IPS-20b (cell line): ENCODE data around the gene CHST9.
A peak's percentile ranks its signal among the peaks of the same experiment; 100 is the strongest.

Experiments used
- H3K27ac ChIP-seq: one replicate; pipeline ENCODE4 v1.5.1; 2013; ENCODE audit warnings: low read length
- H3K27me3 ChIP-seq: 2 replicates; pipeline ENCODE4 v1.6.1; 2013; ENCODE audit warnings: mild to moderate bottlenecking, low read length, inconsistent platforms; ENCODE audit not compliant: insufficient read depth
- H3K36me3 ChIP-seq: 2 replicates; pipeline ENCODE4 v1.6.1; 2013; ENCODE audit warnings: low read depth, mild to moderate bottlenecking, inconsistent platforms, low read length, moderate library complexity; ENCODE audit not compliant: insufficient read depth
- H3K4me1 ChIP-seq: 2 replicates; pipeline ENCODE4 v1.6.1; 2013; ENCODE audit warnings: mild to moderate bottlenecking, control low read depth, inconsistent platforms, low read length, moderate library complexity; ENCODE audit not compliant: insufficient read depth
- H3K4me3 ChIP-seq: 2 replicates; pipeline ENCODE4 v1.5.1; 2013; ENCODE audit warnings: mild to moderate bottlenecking, low read length, inconsistent platforms
- H3K9ac ChIP-seq: 2 replicates; pipeline ENCODE4 v1.6.1; 2013; ENCODE audit warnings: low read depth, mild to moderate bottlenecking, inconsistent platforms, low read length, moderate library complexity
- H3K9me3 ChIP-seq: 2 replicates; pipeline ENCODE4 v1.6.1; 2013; ENCODE audit warnings: mild to moderate bottlenecking, low read depth, low read length, inconsistent platforms; ENCODE audit not compliant: insufficient read depth

CHST9 gene

DNA sequence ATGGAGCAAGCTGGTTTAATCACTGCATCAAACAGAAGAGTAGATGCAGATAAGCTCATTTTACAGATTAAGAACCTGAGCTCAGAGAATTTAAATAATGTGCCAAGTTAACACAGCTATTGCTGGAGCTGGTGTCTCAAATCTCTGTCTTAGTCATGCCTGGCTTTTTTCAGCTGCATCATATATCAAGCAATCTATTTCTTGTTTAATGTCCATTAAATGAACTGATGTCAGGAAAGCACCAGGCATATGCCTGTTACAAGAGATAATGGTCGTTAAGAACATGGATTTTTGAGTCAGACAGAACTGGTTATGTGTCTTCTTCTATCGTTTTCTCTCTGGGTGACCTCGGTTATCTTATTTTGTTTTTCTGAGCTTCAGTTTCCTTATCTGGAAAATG, 259.8 kb downstream of the CHST9 start:
- Histone ChIP-seq H3K4me1 (peaks cover 18% of the 10 kb centered on the region; the same call in 1 of the 2 replicates), H3K27me3 (no peaks in the 10 kb centered on the region), H3K9me3 (no peaks in the 10 kb centered on the region)

DNA sequence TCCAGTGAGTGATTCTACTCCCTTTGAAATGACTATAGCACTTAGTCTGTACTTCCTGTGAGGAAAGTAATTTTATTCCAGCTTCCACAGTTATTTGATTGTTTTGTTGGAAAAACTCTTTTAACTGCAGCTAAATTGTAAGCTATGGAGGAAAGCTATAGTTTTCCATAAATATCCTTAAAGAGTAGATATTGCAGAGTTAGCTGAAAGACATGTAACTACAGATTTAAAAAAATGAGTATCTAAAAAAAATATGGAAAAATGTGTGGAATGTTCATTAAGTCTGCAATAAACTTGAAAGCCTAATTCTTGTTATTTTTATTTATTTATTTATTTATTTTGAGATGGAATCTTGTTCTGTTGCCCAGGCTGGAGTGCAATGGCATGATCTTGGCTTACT, 262.8 kb downstream of the CHST9 start:
- Histone ChIP-seq H3K9me3 (no peaks in the 10 kb centered on the region), H3K27me3 (no peaks in the 10 kb centered on the region), H3K4me3 (no peak overlapping the region), H3K4me1 (peaks cover 4% of the 10 kb centered on the region; the same call in 1 of the 2 replicates), H3K27ac (no peak overlapping the region), H3K36me3 (no peaks in the 10 kb centered on the region), H3K9ac (no peak overlapping the region)

More for the DNA sequence above, 259.8 kb downstream of the CHST9 start:
- H3K9ac ChIP-seq, result no peak overlapping the region
- H3K36me3 ChIP-seq, result no peaks in the 10 kb centered on the region
- no peak overlapping the region for H3K4me3 ChIP-seq
- no peak overlapping the region for H3K27ac ChIP-seq

DNA sequence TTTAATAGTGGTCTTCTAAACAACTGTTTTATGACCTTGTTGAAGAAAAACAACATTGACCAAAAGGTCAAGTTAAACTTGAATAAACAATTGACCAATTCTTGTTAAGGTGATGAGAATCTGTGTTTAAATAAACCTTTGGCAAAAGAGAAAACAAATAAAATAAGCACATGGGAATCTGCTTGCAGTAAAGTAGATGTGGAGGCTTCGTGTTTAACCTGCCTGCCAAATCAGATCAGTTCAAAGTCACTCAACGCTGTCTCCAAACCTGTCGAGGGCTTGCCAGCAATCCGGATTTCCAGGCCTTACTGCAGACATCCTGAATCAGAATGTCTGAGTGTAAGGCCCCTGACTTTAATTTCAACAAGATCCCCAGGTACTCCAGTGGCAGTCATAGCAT, 264.5 kb downstream of the CHST9 start:
- Histone ChIP-seq H3K4me3 (no peak overlapping the region), H3K27me3 (no peaks in the 10 kb centered on the region), H3K36me3 (no peaks in the 10 kb centered on the region), H3K27ac (no peak overlapping the region), H3K9ac (no peak overlapping the region), H3K4me1 (no peaks in the 10 kb centered on the region), H3K9me3 (no peaks in the 10 kb centered on the region)

DNA sequence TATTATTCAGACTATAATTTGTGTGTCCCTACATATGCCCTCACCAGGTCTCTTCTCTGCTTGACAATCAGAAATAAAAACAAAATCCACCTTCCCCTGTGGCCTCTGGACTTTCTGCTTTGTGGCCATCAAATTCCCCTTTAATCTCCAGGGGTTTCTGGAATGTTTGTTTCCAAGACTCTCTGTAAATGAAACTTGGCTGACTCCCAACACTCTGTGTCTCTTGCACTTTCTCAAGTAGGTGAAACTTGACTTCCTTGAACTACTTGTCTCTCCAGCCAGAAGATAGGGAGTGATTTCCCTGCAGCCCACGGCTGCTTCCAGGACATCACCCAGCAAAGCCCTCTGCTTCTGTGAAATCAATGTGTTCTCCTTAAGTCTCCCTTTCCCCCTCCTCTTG, 265.5 kb downstream of the CHST9 start:
- H3K36me3 ChIP-seq, result no peaks in the 10 kb centered on the region
- no peaks in the 10 kb centered on the region for H3K27me3 ChIP-seq
- no peak overlapping the region for H3K9ac ChIP-seq
- no peak overlapping the region for H3K4me3 ChIP-seq
- no peaks in the 10 kb centered on the region for H3K4me1 ChIP-seq
- no peaks in the 10 kb centered on the region for H3K9me3 ChIP-seq
- H3K27ac ChIP-seq, result no peak overlapping the region

DNA sequence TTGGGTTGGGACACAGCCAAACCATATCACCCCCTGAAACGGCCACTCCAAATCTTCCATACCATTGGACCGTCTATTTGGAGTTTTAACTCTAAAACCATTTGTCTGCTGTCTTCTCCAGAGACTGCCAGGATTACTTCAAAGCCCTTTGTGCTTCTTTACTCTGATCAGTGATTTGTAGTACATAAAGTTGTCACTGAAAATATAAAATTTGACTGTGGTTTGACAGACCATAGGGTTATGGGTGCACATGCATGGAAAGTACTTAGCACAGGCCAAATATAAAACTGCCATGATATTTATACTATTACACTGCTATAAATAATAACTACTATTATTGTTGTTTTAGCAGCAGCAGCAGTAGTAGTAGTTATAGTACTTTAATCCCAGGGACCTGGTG, 265.9 kb downstream of the CHST9 start:
- Histone ChIP-seq H3K4me3 (no peak overlapping the region), H3K36me3 (no peaks in the 10 kb centered on the region), H3K27ac (no peak overlapping the region), H3K27me3 (no peaks in the 10 kb centered on the region), H3K4me1 (no peaks in the 10 kb centered on the region), H3K9me3 (no peaks in the 10 kb centered on the region), H3K9ac (no peak overlapping the region)

DNA sequence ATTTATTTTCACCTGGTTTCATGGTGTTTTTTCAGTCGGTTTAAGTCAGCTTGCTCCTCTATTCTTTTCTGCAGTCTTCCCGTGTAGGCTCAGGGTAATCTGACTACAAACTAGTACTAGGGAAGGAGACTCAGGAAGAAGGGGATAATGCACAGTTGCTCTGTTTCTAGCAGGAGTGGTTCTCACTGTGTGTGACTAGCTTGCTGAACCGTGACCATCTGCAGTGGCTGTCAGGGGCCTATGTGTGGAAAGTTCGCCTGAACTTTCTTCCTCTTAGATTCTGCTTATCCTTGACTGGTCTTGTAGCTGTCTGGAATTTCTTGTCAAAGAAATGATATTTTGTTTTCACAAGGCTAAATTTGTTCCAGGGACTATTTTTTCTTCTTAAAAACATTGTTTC, 273.3 kb downstream of the CHST9 start:
- 0 out of 2 replicates have a peak, but pooled peaks cover 5% of the 10 kb centered on the region for H3K4me1 ChIP-seq
- no peaks in the 10 kb centered on the region for H3K27me3 ChIP-seq
- no peak overlapping the region for H3K27ac ChIP-seq
- H3K9me3 ChIP-seq, result no peaks in the 10 kb centered on the region
- H3K36me3 ChIP-seq, result no peaks in the 10 kb centered on the region
- H3K9ac ChIP-seq, result no peak overlapping the region
- H3K4me3 ChIP-seq, result no peak overlapping the region

DNA sequence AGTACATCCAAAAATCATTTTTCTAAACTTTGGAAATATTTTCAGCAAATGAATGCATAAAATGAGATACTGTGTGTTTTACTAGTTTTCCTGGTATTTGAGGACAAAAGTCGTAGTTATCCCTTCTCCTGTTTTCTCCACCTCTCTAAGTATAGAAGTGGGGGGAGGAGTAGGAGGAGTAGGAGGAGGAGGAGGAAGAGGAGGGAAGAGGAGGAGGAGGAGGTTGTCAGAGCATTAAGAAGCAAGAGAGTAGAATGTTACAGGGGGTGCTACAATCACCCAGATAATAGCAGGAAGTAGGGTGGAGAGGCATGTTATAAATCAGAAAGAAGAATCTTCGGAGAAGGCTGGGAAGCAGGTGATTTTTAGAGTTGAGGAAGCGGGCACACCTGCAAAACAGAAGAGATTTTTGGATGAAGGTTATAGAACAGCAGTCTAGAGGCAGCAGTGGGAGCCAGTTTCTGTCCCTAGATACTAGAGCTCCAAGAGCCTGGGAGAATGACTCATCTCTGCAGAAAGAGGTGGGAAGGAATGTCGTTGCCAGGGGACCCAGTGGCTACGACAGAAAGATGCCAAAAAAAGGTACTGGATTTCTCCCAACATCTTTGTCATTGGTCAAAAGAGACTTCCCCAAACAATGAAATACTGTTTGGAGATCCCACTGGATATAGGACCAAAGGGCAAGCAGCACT, 275.4 kb downstream of the CHST9 start:
- Histone ChIP-seq H3K36me3 (no peaks in the 10 kb centered on the region), H3K9me3 (peaks cover 2% of the 10 kb centered on the region; the same call in 1 of the 2 replicates), H3K9ac (no peak overlapping the region), H3K27ac (no peak overlapping the region), H3K4me3 (no peak overlapping the region), H3K4me1 (0 out of 2 replicates have a peak, but pooled peaks cover 5% of the 10 kb centered on the region), H3K27me3 (no peaks in the 10 kb centered on the region)

DNA sequence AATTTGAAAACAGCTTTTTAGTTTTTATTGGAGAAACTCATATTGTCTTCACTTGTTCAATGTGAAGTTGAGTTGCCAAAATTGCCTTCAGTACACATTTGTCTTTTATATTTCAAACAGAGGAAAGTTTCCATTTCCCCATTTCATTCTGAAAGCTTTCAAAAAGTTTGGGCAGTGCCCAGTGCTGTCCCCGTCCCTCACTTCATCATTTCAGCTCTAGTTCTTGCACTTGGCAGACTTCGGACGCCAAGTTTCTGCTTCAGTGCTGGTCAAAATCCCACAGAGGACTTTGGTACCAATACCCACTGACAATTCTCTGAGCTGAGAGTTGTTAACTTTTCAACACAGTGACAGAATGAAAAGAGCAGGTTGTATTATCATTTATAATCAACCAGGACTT, 276.2 kb downstream of the CHST9 start:
- H3K9me3 ChIP-seq, result peaks cover 8% of the 10 kb centered on the region; the same call in 1 of the 2 replicates
- H3K4me1 ChIP-seq, result 0 out of 2 replicates have a peak, but pooled peaks cover 5% of the 10 kb centered on the region
- no peaks in the 10 kb centered on the region for H3K27me3 ChIP-seq
- no peak overlapping the region for H3K4me3 ChIP-seq
- H3K36me3 ChIP-seq, result no peaks in the 10 kb centered on the region
- H3K27ac ChIP-seq, result no peak overlapping the region
- H3K9ac ChIP-seq, result no peak overlapping the region

DNA sequence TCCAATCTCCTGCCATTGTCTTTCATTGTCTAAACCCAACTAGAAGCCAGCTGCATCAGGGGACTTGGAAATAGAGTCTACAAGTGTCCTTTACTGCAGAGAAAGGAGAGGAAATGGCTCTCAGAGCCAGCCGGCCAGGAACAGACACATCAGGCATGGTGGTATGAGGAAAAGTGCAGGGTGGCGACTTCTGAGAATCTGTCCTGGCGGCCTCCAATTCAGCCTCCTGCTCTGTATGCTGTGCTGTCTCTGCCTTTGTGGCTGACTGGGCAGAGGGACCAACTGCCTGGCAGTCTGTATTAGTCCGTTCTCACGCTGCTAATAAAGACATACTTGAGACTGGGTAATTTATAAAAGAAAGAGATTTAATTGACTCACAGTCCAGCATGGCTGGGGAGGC, 282.8 kb downstream of the CHST9 start:
- H3K27me3 ChIP-seq, result no peaks in the 10 kb centered on the region
- no peaks in the 10 kb centered on the region for H3K4me1 ChIP-seq
- H3K27ac ChIP-seq, result no peak overlapping the region
- no peak overlapping the region for H3K4me3 ChIP-seq
- no peak overlapping the region for H3K9ac ChIP-seq
- H3K9me3 ChIP-seq, result peaks cover 23% of the 10 kb centered on the region
- no peaks in the 10 kb centered on the region for H3K36me3 ChIP-seq

DNA sequence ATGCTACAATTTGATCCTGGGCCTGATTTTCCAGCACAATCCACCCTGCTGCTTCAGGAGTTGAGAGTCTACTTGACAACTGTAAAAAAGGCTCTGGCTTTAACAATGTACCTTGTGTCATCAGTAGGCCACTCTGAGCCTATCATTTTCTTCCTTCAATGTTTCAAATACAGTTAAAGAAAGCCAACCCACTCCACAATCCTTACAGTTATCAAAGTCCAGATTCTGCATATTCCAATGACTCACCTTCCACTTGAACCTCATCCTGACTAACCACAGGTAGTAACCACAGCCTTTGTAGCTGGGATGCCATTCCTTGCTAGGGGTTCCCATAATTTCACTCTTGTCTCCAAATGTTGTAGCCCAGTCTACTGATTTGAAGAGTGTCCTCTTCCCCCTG, 284.1 kb downstream of the CHST9 start:
- H3K9ac ChIP-seq, result no peak overlapping the region
- H3K9me3 ChIP-seq, result peaks cover 23% of the 10 kb centered on the region
- no peak overlapping the region for H3K4me3 ChIP-seq
- no peaks in the 10 kb centered on the region for H3K4me1 ChIP-seq
- H3K27ac ChIP-seq, result no peak overlapping the region
- no peaks in the 10 kb centered on the region for H3K36me3 ChIP-seq
- no peaks in the 10 kb centered on the region for H3K27me3 ChIP-seq

DNA sequence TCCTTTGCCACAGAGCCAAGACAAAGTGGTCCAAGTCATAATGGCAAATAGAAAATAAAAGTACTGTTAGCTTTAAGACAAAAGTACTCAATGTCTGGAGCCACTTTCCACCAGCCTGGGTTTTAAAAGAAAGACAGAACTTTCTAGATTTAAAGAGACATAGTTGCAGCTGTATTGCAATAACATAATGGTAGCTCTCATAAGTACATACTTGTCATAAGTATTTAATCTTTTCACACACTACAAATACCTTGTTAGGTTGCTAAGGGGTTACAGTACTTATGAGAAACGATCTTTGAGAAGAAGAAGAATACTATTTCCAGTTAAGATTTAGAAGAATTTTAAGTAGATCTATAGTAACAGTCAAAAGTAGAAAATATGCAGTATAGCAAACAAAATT, 290.7 kb downstream of the CHST9 start:
- H3K36me3 ChIP-seq, result no peaks in the 10 kb centered on the region
- no peaks in the 10 kb centered on the region; the same call in 1 of the 2 replicates for H3K9me3 ChIP-seq
- H3K27me3 ChIP-seq, result no peaks in the 10 kb centered on the region
- H3K4me3 ChIP-seq, result peak overlapping the region; percentile 13; the same call in 1 of the 2 replicates
- H3K27ac ChIP-seq, result no peak overlapping the region
- H3K4me1 ChIP-seq, result peaks cover 10% of the 10 kb centered on the region; the same call in 1 of the 2 replicates
- H3K9ac ChIP-seq, result no peak overlapping the region

DNA sequence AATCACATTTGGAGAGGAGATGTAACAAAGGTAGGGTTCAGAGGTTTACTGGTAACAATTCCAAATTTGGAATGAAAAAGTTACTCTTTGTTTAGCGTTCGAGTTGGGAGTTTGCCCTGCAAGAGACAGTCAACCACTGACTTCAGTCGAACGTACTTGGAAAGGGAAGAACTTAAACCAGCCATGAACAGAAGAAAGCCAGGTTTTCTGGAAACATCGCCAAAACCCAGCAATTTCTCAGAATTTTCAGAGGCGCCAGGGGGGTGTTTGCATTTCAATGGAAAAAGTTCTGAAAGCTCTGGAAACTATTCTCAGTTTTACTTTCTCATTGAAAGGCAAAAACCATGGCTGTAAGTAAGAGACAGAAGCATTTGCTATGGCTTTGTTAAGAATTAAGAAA, 291.1 kb downstream of the CHST9 start:
- H3K27me3 ChIP-seq, result no peaks in the 10 kb centered on the region
- no peak overlapping the region for H3K9ac ChIP-seq
- no peaks in the 10 kb centered on the region; the same call in 1 of the 2 replicates for H3K9me3 ChIP-seq
- H3K27ac ChIP-seq, result no peak overlapping the region
- no peaks in the 10 kb centered on the region for H3K36me3 ChIP-seq
- H3K4me1 ChIP-seq, result peaks cover 10% of the 10 kb centered on the region; the same call in 1 of the 2 replicates
- H3K4me3 ChIP-seq, result peak overlapping the region; percentile 13; the same call in 1 of the 2 replicates
